ENCODE data around the gene THOP1.
"Not testable (repeated sequence)": the region's sequence is repeated elsewhere in the genome, so short reads cannot be mapped to it uniquely, and the experiment has no call there.

THOP1 gene

GRCh38 chr19:2782936-2783780, 2.1 kb upstream of the THOP1 start, which contains the start of gene SGTA:
SGTA (minus strand) TSS chr19:2783273; CDS start chr19:2769068, 14,205 bp downstream.
- DNase-seq: peak; percentile 99 to 100

- peak in 1 of 2 donors; percentile 0 for DNase-seq
Measured at GRCh38 chr19:2783781-2784145, 1.5 kb upstream of the THOP1 start.

- no peak for DNase-seq
Measured at GRCh38 chr19:2787115-2787514, 1.8 kb downstream of the THOP1 start.

GRCh38 chr19:2788237-2788636, 2.9 kb downstream of the THOP1 start:
- DNase-seq: no peak

- DNase-seq: no peak
Measured at GRCh38 chr19:2790194-2790556, 4.9 kb downstream of the THOP1 start.

GRCh38 chr19:2790557-2791271, 5.4 kb downstream of the THOP1 start:
- DNase-seq: no peak

GRCh38 chr19:2791440-2791839, 6.1 kb downstream of the THOP1 start:
- DNase-seq: no peak

GRCh38 chr19:2791876-2792275, 6.6 kb downstream of the THOP1 start:
- no peak for DNase-seq

GRCh38 chr19:2792666-2793065, 7.4 kb downstream of the THOP1 start:
- not testable (repeated sequence) for DNase-seq

- no peak for DNase-seq
Measured at GRCh38 chr19:2793126-2793525, 7.8 kb downstream of the THOP1 start.

GRCh38 chr19:2793577-2793976, 8.3 kb downstream of the THOP1 start:
- DNase-seq: no peak

GRCh38 chr19:2795827-2796658, 10.7 kb downstream of the THOP1 start:
- DNase-seq: no peak

- no peak for DNase-seq
Measured at GRCh38 chr19:2796659-2797266, 11.5 kb downstream of the THOP1 start.

- no peak for DNase-seq
Measured at GRCh38 chr19:2797280-2797679, 12.0 kb downstream of the THOP1 start.

GRCh38 chr19:2798158-2798685, 12.9 kb downstream of the THOP1 start:
- DNase-seq: no peak

GRCh38 chr19:2798733-2799132, 13.4 kb downstream of the THOP1 start:
- no peak for DNase-seq

GRCh38 chr19:2799273-2800020, 14.1 kb downstream of the THOP1 start:
- DNase-seq: no peak

GRCh38 chr19:2800506-2800905, 15.2 kb downstream of the THOP1 start:
- no peak for DNase-seq

- DNase-seq: no peak
Measured at GRCh38 chr19:2802826-2803225, 17.5 kb downstream of the THOP1 start.

GRCh38 chr19:2803486-2804155, 18.3 kb downstream of the THOP1 start:
- DNase-seq: no peak
